ENCODE measurements around the gene KLHL2.

DNA sequence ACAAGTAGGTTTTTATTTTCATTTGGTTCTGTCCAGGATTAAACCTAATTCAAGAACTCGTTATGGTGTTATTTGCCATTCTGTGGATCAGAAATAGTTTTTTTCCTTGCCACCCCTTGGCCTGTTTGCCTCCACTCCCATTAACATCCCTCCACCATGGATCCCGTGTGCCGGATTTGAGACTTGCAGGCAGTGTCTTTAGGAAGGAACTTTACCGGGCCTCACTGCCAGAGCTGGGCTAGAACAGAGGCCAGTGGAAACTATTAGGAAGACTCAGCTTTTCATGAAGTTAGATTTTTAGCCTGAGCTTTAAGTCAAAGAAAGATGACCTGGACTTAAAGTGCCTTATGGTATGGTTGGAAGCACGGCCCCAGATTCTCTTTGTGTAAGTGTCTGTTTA, 2.4 kb downstream of the KLHL2 start:
- TF ChIP-seq, protein P1, sequence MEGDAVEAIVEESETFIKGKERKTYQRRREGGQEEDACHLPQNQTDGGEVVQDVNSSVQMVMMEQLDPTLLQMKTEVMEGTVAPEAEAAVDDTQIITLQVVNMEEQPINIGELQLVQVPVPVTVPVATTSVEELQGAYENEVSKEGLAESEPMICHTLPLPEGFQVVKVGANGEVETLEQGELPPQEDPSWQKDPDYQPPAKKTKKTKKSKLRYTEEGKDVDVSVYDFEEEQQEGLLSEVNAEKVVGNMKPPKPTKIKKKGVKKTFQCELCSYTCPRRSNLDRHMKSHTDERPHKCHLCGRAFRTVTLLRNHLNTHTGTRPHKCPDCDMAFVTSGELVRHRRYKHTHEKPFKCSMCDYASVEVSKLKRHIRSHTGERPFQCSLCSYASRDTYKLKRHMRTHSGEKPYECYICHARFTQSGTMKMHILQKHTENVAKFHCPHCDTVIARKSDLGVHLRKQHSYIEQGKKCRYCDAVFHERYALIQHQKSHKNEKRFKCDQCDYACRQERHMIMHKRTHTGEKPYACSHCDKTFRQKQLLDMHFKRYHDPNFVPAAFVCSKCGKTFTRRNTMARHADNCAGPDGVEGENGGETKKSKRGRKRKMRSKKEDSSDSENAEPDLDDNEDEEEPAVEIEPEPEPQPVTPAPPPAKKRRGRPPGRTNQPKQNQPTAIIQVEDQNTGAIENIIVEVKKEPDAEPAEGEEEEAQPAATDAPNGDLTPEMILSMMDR (IDR thresholded peaks at IDR 0.05; ENCODE audit: poor library complexity): no peak
- no peak for TF ChIP-seq EZH2phosphoT487 (IDR thresholded peaks at IDR 0.05; ENCODE audit: low read depth, severe bottlenecking, unreplicated experiment)
